ENCODE measurements around the gene MTHFD2. TPM values are rescaled to one million over a fixed set of nuclear protein-coding genes. Genes with fewer than 3 reads are reported as not detected.

The MTHFD2 gene
- total RNA-seq, 4 donors from 2014 or later: 2.2 to 220 (median 17.8) TPM

GRCh38 chr2:74252036-74252435 lies 53.6 kb downstream of the MTHFD2 start:
- Histone ChIP-seq H3K36me3 (no peaks in the 10 kb centered on the region), H3K4me3 (no peak overlapping the region), H3K27ac (no peak overlapping the region), H3K27me3 (no peaks in the 10 kb centered on the region), H3K4me1 (no peaks in the 10 kb centered on the region), H3K9me3 (no peaks in the 10 kb centered on the region)
- DNase-seq: no peak
- TF ChIP-seq EP300 (IDR thresholded peaks at IDR 0.05; ENCODE audit: low read depth) (no peak), CTCF (IDR thresholded peaks at IDR 0.05) (no peak), POLR2AphosphoS5 (IDR thresholded peaks at IDR 0.05) (no peak), POLR2A (IDR thresholded peaks at IDR 0.05) (no peak)
- WGBS, 2 donors (ENCODE audit: low coverage in 1 of 2): 86 to 87% methylated on average over 3 to 10 of the region's 10 CpGs
- intact Hi-C loops (cut with DNase I; ENCODE audit: low total_unique reads) (no loop called here), in situ Hi-C loops (cut with MboI; ENCODE audit: low pct_ligation_motif_present in 1 of 4, low pct_unique_long_range_greater_than_20kb in 1 of 4, low sequenced_read_pairs in 3 of 4) (loop anchor here in 2 of 4 donors (10.0 kb wide), 2 partner anchors 73 to 83 kb away; no protein-coding TSS in a partner anchor)

- Histone ChIP-seq H3K36me3 (no peaks in the 10 kb centered on the region), H3K9me3 (no peaks in the 10 kb centered on the region), H3K27me3 (no peaks in the 10 kb centered on the region), H3K27ac (no peak overlapping the region), H3K4me1 (no peaks in the 10 kb centered on the region), H3K4me3 (no peak overlapping the region)
- TF ChIP-seq POLR2AphosphoS5 (IDR thresholded peaks at IDR 0.05): no peak
- TF ChIP-seq EP300 (IDR thresholded peaks at IDR 0.05; ENCODE audit: low read depth): no peak
- no peak for TF ChIP-seq CTCF (IDR thresholded peaks at IDR 0.05)
- TF ChIP-seq POLR2A (IDR thresholded peaks at IDR 0.05): no peak
- in situ Hi-C loops (cut with MboI; ENCODE audit: low pct_ligation_motif_present in 1 of 4, low pct_unique_long_range_greater_than_20kb in 1 of 4, low sequenced_read_pairs in 3 of 4): loop anchor here in 2 of 4 donors (10.0 kb wide), 2 partner anchors 72 to 82 kb away; no protein-coding TSS in a partner anchor
- intact Hi-C loops (cut with DNase I; ENCODE audit: low total_unique reads): no loop called here
- DNase-seq: no peak
- 78 to 81% methylated on average over 8 to 9 of the region's 9 CpGs for WGBS, 2 donors (ENCODE audit: low coverage in 1 of 2)
Measured at GRCh38 chr2:74252862-74253261, 54.4 kb downstream of the MTHFD2 start.

- TF ChIP-seq EP300 (IDR thresholded peaks at IDR 0.05; ENCODE audit: low read depth) (no peak), CTCF (IDR thresholded peaks at IDR 0.05) (no peak), POLR2A (IDR thresholded peaks at IDR 0.05) (no peak), POLR2AphosphoS5 (IDR thresholded peaks at IDR 0.05) (no peak)
- intact Hi-C loops (cut with DNase I; ENCODE audit: low total_unique reads) (no loop called here), in situ Hi-C loops (cut with MboI; ENCODE audit: low pct_ligation_motif_present in 1 of 4, low pct_unique_long_range_greater_than_20kb in 1 of 4, low sequenced_read_pairs in 3 of 4) (loop anchor here in 2 of 4 donors (10.0 kb wide), 2 partner anchors 71 to 81 kb away; no protein-coding TSS in a partner anchor)
- Histone ChIP-seq H3K27me3 (no peaks in the 10 kb centered on the region), H3K4me1 (no peaks in the 10 kb centered on the region), H3K4me3 (no peak overlapping the region), H3K27ac (no peak overlapping the region), H3K36me3 (no peaks in the 10 kb centered on the region), H3K9me3 (no peaks in the 10 kb centered on the region)
- DNase-seq: no peak
- WGBS, 2 donors (ENCODE audit: low coverage in 1 of 2): 71 to 75% methylated on average over 7 of the region's 7 CpGs
Measured at GRCh38 chr2:74253306-74253970, 55.0 kb downstream of the MTHFD2 start.

GRCh38 chr2:74253971-74254310 lies 55.5 kb downstream of the MTHFD2 start:
- Histone ChIP-seq H3K9me3 (no peaks in the 10 kb centered on the region), H3K4me1 (no peaks in the 10 kb centered on the region), H3K27me3 (no peaks in the 10 kb centered on the region), H3K27ac (no peak overlapping the region), H3K36me3 (no peaks in the 10 kb centered on the region), H3K4me3 (no peak overlapping the region)
- in situ Hi-C loops (cut with MboI; ENCODE audit: low pct_ligation_motif_present in 1 of 4, low pct_unique_long_range_greater_than_20kb in 1 of 4, low sequenced_read_pairs in 3 of 4): loop anchor here in 2 of 4 donors (10.0 kb wide), 2 partner anchors 71 to 81 kb away; no protein-coding TSS in a partner anchor
- DNase-seq: no peak
- WGBS, 2 donors (ENCODE audit: low coverage in 1 of 2): 71 to 77% methylated on average over 4 of the region's 4 CpGs
- no peak for TF ChIP-seq POLR2A (IDR thresholded peaks at IDR 0.05)
- TF ChIP-seq CTCF (IDR thresholded peaks at IDR 0.05): no peak
- TF ChIP-seq EP300 (IDR thresholded peaks at IDR 0.05; ENCODE audit: low read depth): no peak
- no peak for TF ChIP-seq POLR2AphosphoS5 (IDR thresholded peaks at IDR 0.05)
- intact Hi-C loops (cut with DNase I; ENCODE audit: low total_unique reads): no loop called here
